HT-29 (cell line): ENCODE measurements around the gene CSMD2. TPM values are rescaled to one million over a fixed set of nuclear protein-coding genes. Genes with fewer than 3 reads are reported as not detected.

Source experiments
- DNase-seq: peaks from one replicate; pipeline ENCODE4 v3.0.0-alpha.2; 2015; ENCODE audit warnings: low spot score
- total RNA-seq: library from RNA; depleted of rRNA; stranded (reverse); fragments of >200 nt; shearing (Covaris generic); gene quantifications from 2 replicates; pipeline ENCODE4 v1.2.3, GENCODE V29; 2014

Gene CSMD2
- total RNA-seq, 1 experiment from 2014 or later, result not detected

DNA sequence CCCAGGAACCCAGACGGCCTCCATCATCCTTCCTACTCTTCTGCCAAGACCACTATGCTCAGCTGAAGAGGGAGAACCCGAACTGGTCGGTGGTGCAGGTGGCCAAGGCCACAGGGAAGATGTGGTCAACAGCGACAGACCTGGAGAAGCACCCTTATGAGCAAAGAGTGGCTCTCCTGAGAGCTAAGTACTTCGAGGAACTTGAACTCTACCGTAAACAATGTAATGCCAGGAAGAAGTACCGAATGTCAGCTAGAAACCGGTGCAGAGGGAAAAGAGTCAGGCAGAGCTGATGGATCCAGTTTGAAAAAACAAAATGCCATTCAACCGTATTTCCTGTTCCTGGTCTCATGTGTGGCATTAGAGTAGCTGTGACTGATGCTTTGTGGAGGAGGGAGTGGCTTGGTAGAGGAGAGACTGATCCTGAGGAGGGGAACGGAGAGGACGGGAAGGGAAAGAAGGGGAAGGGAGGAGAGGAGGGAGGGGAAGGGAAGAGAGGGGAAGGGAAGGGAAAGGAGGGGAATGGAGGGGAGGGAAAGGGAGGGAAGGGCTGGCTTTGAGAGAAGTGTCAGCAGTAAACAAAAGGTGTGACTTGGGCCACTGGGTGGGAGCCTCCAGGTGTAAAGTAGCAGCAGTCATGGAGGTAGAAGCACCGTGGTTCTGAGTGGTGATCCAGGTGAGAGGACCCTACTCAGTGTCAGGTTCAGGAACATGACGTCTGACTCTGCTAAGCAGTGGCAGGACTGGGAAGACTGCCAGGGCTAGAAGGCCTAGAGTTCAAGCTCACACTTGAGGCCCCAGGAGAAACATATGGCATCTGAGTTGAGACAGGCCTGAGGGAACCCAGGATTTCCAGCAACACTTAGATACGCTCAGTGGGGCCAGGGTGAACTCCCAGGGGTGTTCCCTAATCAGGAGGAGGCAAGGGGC is 300.3 kb downstream of the CSMD2 start:
- DNase-seq, result no peak

DNA sequence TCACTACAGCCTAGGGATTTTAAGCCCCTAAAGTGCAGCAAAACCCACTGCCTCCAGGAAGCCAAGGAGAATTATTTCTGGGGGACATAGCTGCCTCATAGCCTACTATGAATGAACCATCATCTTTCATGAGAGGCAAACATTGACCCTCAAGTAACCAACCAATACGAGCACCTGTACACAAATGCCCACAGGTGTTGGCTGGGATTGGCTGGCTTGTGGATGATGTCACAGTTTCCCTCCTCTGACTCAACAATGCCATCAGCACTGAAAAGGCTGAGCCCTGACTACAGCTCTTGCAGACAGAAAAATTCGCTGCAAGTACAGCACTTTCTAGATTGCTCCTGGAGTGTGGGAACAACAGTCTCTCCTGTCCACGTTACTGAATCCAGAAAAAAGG is 301.3 kb downstream of the CSMD2 start, which contains the start of gene HMGB4:
Gene HMGB4, plus strand, starts transcription at position 301 of the 400 bp plus-strand sequence. CDS start 113 bp downstream, outside the sequence.
- DNase-seq, result no peak

GRCh38 chr1:33860671-33861070 is 304.4 kb downstream of the CSMD2 start:
- DNase-seq, result no peak

- no peak for DNase-seq
These were observed 310.9 kb downstream of the CSMD2 start for GRCh38 chr1:33854091-33854490.

- DNase-seq, result no peak
These were observed 311.6 kb downstream of the CSMD2 start for GRCh38 chr1:33853431-33853830.

DNA sequence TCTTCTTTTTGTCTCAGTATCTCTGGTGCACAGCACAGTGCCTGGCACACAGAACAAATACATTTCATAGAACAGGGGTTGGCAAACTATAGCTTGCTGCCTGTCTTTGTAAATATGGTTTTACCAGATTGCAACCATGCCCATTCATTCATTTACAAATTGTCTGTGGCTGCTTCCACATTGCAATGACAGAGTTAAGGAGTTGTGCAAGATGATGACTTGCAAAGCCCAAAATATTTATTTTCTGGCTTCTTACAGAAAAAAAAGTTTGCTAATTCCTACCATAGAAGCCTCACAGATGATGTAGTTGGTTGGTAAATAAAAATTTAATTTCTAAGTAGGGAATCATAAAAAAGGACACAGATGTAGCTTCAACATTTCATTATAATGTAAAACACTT is 312.3 kb downstream of the CSMD2 start:
- no peak for DNase-seq

DNA sequence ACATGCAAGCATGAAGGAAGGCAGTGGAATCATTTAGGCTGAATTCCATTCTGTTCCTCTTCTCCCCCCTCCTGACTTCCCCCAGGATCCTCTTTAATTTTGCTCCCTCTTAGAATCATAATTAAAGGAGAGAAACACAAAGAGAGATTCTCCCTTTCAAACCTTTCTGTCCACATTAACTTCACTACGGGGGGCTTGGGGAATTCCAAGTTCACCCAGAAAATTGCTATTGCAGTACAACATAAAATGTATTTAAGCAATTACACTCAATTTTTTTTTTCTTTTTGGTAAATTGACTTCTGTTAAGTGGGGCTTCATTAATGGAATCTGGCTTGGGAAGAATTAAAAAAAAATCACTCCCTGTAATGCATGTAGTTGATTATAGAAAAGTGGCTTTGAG is 314.5 kb downstream of the CSMD2 start:
- DNase-seq, result no peak

GRCh38 chr1:33849211-33849610 is 315.8 kb downstream of the CSMD2 start:
- DNase-seq, result no peak

GRCh38 chr1:33848205-33848937 is 316.7 kb downstream of the CSMD2 start:
- no peak for DNase-seq

GRCh38 chr1:33846861-33847260 is 318.2 kb downstream of the CSMD2 start:
- DNase-seq, result no peak

DNA sequence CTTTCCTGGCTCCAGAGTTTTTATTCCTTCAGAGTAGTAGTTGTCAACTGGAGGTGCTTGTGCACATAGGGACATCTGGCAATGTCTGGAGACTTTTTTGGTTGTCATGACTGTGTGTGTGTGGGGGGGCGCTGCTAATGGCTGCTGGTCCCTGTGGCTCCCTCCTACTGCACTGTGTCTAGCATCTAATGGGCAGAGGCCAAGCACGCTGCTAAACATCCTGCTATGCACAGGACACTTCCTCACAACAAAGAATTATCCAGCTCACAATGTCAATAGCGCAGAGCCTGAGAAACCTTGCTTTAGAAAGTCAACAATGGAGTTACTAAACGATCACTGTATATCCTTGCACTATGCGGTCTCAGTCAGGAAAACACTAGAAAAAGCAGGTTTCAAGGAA is 320.9 kb downstream of the CSMD2 start:
- DNase-seq, result no peak

DNA sequence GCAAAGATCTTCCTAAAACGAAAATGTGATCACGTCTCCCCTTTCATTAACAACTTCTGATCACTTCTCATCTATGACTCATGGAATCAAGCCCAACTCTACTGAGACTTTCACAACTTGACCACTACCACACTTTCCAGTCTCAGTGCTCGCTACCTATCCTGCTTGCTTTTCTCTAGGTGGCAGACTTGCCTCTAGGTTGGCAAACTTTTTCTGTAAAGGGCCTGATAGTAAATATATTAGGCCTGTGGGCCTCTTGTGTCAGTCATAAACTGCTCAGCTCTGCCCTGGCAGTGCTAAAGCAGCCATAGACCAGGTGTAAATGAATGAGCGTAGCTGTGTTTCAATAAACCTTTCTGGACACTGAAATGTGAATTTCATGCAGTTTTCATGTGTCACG is 322.7 kb downstream of the CSMD2 start:
- DNase-seq, result no peak

GRCh38 chr1:33841494-33841893 is 323.5 kb downstream of the CSMD2 start:
- no peak for DNase-seq

- no peak for DNase-seq
These were observed 327.4 kb downstream of the CSMD2 start for GRCh38 chr1:33837635-33838034.

DNA sequence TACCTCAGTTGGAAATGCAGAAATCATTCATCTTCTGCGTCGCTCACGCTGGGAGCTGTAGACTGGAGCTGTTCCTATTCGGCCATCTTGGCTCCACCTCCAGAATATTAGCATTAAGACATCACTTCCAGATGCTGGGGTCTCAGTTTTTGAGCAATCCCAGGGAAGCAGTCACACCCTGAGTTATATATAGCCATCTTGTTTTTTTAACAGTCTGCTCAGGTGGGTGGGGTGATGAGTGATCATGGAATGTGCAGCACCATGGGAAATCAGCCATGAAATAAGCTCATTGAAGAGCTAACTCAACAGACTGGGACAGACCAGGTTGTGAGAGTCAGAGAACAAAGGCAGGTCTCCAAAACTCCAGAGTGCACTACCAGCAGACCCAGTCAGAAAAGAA is 328.1 kb downstream of the CSMD2 start:
- no peak for DNase-seq

DNA sequence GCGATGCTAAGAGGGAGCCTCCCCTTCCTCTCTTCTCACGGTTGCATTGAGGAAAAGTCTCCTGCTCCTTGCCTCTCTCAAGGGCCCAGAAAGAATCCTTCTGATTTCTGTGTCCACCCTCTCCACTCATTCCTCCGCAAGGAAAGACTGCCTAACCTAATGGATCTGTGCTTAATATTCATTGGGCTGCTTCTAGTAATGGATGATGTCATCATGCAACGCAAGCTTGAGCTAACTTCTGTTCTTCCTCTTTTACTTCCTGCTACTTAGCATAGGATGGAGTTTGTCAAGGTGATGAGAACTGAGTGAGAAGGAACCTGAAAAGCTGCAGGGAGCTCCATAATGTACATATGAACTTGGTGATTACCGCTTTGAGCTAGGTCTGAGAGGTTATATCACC is 336.4 kb downstream of the CSMD2 start:
- DNase-seq, result no peak

- no peak for DNase-seq
These were observed 337.0 kb downstream of the CSMD2 start for GRCh38 chr1:33828059-33828458.

GRCh38 chr1:33826711-33827110 is 338.3 kb downstream of the CSMD2 start:
- no peak for DNase-seq

- no peak for DNase-seq
These were observed 338.7 kb downstream of the CSMD2 start for GRCh38 chr1:33826311-33826710.

GRCh38 chr1:33825506-33825905 is 339.5 kb downstream of the CSMD2 start:
- DNase-seq, result no peak

GRCh38 chr1:33824971-33825370 is 340.1 kb downstream of the CSMD2 start:
- DNase-seq, result no peak

DNA sequence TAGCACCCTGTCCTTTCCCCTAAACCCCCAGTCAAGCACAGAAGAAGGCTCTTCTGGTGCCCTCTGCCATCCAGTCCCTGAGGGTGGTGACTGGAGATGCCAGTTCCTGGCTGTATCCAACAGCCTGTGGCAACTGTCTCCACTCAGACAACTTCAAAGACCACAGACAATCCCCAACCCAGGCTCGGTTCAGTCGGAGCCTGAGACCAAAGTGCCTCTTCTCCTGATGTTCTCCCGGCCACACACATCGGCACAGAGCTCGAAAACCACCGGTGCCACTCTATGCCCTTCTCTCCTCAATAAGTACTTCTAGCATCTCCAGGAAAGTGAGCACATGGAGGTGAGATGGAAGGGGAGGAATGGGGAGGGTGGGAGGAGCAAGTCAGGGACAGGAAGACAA is 340.7 kb downstream of the CSMD2 start:
- no peak for DNase-seq

- DNase-seq, result no peak
These were observed 341.2 kb downstream of the CSMD2 start for GRCh38 chr1:33823830-33824229.
